Measurements from ENCODE around the gene CYFIP1. TPM values are rescaled to one million over a fixed set of nuclear protein-coding genes. Genes with fewer than 3 reads are reported as not detected.

Gene CYFIP1
- total and polyA plus RNA-seq, 2 of the 13 experiments (the other 11 are each of a cell fraction or from before 2014, with no cell fraction given) = 38.1 to 58.3 TPM

- TF ChIP-seq RXRA (CRISPR knock-in tag; IDR thresholded peaks at IDR 0.05) (peak; percentile 63; the same call in 1 of the 2 replicates), ERF (CRISPR knock-in tag; IDR thresholded peaks at IDR 0.05) (peak; percentile 29; the same call in 1 of the 2 replicates), MIXL1 (CRISPR knock-in tag; IDR thresholded peaks at IDR 0.05) (no peak), SP5 (CRISPR knock-in tag; IDR thresholded peaks at IDR 0.05; ENCODE audit: borderline replicate concordance, low read depth) (peak; percentile 30; the same call in 1 of the 2 replicates), ARID4A (CRISPR knock-in tag; IDR thresholded peaks at IDR 0.05; ENCODE audit: borderline replicate concordance) (peak; percentile 95), PRMT3 (CRISPR knock-in tag; IDR thresholded peaks at IDR 0.05; ENCODE audit: borderline replicate concordance, low read depth) (no peak), ETS1 (CRISPR knock-in tag; IDR thresholded peaks at IDR 0.05) (no peak), SP4 (CRISPR knock-in tag; IDR thresholded peaks at IDR 0.05) (peak; percentile 14; the same call in 1 of the 2 replicates), KLF13 (CRISPR knock-in tag; IDR thresholded peaks at IDR 0.05) (no peak), MED13 (CRISPR knock-in tag; IDR thresholded peaks at IDR 0.05) (no peak)
- TF ChIP-seq, protein P1, sequence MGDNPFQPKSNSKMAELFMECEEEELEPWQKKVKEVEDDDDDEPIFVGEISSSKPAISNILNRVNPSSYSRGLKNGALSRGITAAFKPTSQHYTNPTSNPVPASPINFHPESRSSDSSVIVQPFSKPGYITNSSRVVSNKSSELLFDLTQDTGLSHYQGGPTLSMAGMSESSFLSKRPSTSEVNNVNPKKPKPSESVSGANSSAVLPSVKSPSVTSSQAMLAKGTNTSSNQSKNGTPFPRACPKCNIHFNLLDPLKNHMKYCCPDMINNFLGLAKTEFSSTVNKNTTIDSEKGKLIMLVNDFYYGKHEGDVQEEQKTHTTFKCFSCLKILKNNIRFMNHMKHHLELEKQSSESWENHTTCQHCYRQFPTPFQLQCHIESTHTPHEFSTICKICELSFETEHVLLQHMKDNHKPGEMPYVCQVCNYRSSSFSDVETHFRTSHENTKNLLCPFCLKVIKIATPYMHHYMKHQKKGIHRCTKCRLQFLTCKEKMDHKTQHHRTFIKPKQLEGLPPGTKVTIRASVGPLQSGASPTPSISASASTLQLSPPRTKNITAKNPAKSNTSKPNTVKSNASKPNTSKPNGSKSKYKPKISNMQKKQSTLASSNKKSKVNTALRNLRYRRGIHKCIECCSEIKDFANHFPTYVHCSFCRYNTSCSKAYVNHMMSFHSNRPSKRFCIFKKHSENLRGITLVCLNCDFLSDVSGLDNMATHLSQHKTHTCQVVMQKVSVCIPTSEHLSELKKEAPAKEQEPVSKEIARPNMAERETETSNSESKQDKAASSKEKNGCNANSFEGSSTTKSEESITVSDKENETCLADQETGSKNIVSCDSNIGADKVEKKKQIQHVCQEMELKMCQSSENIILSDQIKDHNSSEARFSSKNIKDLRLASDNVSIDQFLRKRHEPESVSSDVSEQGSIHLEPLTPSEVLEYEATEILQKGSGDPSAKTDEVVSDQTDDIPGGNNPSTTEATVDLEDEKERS (CRISPR knock-in tag; IDR thresholded peaks at IDR 0.05) = no peak
Measured at GRCh38 chr15:22838292-22839042, 141.7 kb downstream of the CYFIP1 start, which contains the start of gene NIPA2 (continued).
